Left ventricle myocardium inferior (tissue), 1 donor: ENCODE results near the gene CHST13. TPM values are rescaled to one million over a fixed set of nuclear protein-coding genes. Genes with fewer than 3 reads are reported as not detected.

Experiments
- DNase-seq: peaks from one replicate; pipeline ENCODE4 v3.0.0-alpha.2; 2020
- H3K27ac ChIP-seq: fragments of 200-600 bp; replicated peaks from 2 replicates; pipeline ENCODE4 v1.8.0; 2021
- H3K27me3 ChIP-seq: fragments of 200-600 bp; 2 replicates; pipeline ENCODE4 v1.8.0; 2021; ENCODE audit warnings: low read depth
- H3K36me3 ChIP-seq: fragments of 200-600 bp; 2 replicates; pipeline ENCODE4 v1.8.0; 2021
- H3K4me1 ChIP-seq: fragments of 200-600 bp; 2 replicates; pipeline ENCODE4 v1.8.0; 2021
- H3K4me3 ChIP-seq: fragments of 200-600 bp; 2 replicates; pipeline ENCODE4 v1.8.0; 2021; ENCODE audit warnings: mild to moderate bottlenecking, moderate library complexity
- H3K9me3 ChIP-seq: fragments of 200-600 bp; replicated peaks from 2 replicates; pipeline ENCODE4 v1.8.0; 2021
- intact Hi-C: fragments of 100-400 bp; cut with micrococcal nuclease; formaldehyde crosslinking; loops from one replicate; pipeline ENCODE4 v1.11.0; 2022
- total RNA-seq: library from RNA; stranded (reverse); fragmentation: NEBNext Ultra II Directional; extraction: Animal tissue kit (Norgen Biotek cat#: 25700); gene quantifications from one replicate; pipeline ENCODE4 v1.2.1, GENCODE V29; 2021
- TF ChIP-seq, protein P1 (sequence below): fragments of 200-600 bp; IDR thresholded peaks from 2 replicates; pipeline ENCODE4 v1.8.0; 2021; ENCODE audit warnings: antibody characterized with exemption, mild to moderate bottlenecking, borderline replicate concordance
- donor health status: DM: no; HTN: yes; CAD: no; lungs with severe emphysema.

The CHST13 gene
- total RNA-seq, 1 donor from 2014 or later: 0.11 TPM

DNA sequence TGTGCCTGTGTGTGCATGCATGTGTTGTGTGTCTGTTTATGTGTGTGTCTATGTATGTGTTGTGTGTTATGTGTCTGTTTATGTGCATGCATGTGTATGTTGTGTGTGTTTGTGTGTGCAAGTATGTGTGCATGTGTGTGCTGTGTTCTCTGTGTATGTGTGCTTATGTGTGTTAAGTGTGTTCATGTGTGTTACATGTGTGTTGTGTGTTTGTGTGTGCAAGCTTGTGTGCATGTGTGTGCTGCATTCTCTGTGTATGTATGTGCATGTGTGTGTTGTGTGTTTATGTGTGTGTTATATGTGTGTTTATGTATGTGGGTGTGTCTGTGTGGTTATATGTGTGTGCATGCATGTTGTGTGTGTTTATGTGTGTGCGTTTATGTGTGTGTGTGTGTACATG is 21.3 kb upstream of the CHST13 start:
- Histone ChIP-seq H3K27me3 (peaks cover 19% of the 10 kb centered on the region), H3K36me3 (no peaks in the 10 kb centered on the region), H3K27ac (no peak overlapping the region), H3K9me3 (no peaks in the 10 kb centered on the region), H3K4me1 (peaks cover 6% of the 10 kb centered on the region), H3K4me3 (no peak overlapping the region)
- intact Hi-C loops: no loop called here
- no peak for DNase-seq
- TF ChIP-seq, protein P1, sequence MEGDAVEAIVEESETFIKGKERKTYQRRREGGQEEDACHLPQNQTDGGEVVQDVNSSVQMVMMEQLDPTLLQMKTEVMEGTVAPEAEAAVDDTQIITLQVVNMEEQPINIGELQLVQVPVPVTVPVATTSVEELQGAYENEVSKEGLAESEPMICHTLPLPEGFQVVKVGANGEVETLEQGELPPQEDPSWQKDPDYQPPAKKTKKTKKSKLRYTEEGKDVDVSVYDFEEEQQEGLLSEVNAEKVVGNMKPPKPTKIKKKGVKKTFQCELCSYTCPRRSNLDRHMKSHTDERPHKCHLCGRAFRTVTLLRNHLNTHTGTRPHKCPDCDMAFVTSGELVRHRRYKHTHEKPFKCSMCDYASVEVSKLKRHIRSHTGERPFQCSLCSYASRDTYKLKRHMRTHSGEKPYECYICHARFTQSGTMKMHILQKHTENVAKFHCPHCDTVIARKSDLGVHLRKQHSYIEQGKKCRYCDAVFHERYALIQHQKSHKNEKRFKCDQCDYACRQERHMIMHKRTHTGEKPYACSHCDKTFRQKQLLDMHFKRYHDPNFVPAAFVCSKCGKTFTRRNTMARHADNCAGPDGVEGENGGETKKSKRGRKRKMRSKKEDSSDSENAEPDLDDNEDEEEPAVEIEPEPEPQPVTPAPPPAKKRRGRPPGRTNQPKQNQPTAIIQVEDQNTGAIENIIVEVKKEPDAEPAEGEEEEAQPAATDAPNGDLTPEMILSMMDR: no peak

DNA sequence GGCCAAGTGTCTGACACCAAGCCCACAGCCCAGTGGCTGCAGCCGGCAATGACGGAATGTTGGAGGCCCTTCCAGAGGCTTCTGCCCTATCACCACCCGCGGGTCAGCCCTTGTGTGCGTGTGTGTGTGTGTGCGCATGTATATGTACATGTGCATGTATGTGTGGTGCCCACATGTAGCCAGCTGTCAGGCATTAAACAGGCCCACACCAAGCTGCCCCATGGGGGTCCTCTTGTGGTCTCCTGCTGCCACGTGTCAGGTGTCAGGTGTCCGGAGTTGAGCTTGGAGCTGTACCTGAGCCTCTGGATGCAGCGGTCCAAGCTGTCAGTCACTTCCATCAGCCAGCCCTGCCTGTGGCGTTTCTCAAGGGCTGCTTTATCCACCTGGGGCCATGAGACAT is 20.3 kb upstream of the CHST13 start:
- no peak for DNase-seq
- no peaks in the 10 kb centered on the region for H3K9me3 ChIP-seq
- intact Hi-C loops: no loop called here
- H3K4me1 ChIP-seq: peaks cover 6% of the 10 kb centered on the region
- peaks cover 15% of the 10 kb centered on the region for H3K27me3 ChIP-seq
- H3K4me3 ChIP-seq: no peak overlapping the region
- H3K27ac ChIP-seq: no peak overlapping the region
- TF ChIP-seq, protein P1: no peak
- no peaks in the 10 kb centered on the region for H3K36me3 ChIP-seq

DNA sequence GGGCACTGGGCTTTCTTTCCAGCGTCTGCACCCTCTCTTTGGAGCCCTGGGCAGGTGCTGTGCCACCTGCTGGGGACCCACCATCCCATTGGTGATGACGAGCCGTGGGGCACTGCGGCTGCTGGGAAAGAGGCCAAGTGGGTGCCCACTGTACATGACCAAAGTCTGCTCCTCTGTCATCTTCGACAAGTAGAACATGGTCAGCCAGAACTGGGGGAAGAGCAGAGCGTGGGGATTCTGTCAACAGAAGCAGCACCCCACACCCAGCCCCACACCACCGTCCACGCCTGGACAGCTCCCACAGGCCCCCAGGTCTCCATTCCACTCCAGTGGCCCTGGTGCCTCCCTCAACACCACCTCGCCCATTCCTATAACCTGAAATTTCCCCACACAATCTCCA is 16.1 kb upstream of the CHST13 start:
- Histone ChIP-seq H3K27ac (no peak overlapping the region), H3K27me3 (peaks cover 15% of the 10 kb centered on the region), H3K9me3 (no peaks in the 10 kb centered on the region), H3K4me3 (no peak overlapping the region), H3K36me3 (no peaks in the 10 kb centered on the region), H3K4me1 (peaks cover 6% of the 10 kb centered on the region)
- no peak for DNase-seq
- intact Hi-C loops: no loop called here
- TF ChIP-seq, protein P1: no peak

DNA sequence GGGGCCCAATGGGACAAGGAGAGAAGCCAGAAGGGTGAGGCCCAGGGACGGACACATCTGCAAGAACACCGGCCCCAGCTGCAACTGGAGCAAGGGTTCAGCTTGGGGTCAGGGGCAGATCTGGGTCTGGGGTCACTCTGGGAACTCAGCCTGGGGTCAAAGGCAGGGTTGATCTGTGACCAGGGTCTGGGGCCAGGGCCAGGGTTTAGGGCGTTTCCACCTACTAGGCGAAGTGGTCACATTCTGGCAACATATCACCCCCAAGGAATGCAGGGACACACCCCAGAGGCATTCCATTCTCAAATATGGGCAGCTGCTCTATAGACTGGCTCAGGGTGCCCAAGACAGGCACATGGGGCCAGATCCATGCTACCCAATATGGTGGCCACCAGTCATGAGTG is 15.4 kb upstream of the CHST13 start:
- Histone ChIP-seq H3K4me1 (peaks cover 9% of the 10 kb centered on the region), H3K27ac (no peak overlapping the region), H3K4me3 (no peak overlapping the region), H3K27me3 (peaks cover 15% of the 10 kb centered on the region), H3K9me3 (no peaks in the 10 kb centered on the region), H3K36me3 (no peaks in the 10 kb centered on the region)
- intact Hi-C loops: no loop called here
- no peak for DNase-seq
- TF ChIP-seq, protein P1: no peak

DNA sequence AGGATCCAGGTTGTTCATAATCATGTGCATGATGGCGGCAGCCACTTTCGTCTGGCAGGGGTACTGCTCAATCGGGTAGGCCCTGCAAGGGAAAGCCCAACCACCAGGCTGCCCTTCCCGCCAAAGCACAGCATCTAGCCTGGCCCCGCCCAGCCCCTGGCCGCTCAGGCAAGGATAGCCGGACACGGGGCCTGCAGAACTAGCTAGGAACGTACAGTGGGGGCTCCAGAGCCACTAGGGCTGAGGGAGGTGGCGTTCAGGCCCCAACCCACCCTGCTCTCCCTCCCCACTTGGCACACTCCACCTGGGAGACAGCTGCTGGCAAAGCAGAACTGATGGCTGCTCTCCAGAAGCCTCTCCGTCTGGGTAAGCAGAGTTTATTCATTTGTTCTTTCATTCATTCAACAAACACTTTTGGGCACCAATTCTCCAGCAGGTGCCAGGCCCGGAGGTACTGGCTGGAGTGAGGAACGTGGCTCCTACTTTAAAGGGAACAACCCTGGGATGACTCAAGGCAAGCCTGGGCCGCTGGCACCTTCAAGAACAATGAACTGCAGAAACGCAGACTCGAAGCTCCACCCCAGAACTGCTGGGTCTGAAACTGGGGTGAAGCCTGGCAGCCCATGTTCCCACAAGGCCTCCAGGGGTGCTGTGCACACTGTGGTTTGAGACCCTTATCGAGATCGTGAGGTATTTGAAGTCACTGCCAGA is 14.2 kb upstream of the CHST13 start:
- no peaks in the 10 kb centered on the region for H3K9me3 ChIP-seq
- H3K27ac ChIP-seq: no peak overlapping the region
- no peak overlapping the region for H3K4me3 ChIP-seq
- peaks cover 9% of the 10 kb centered on the region for H3K4me1 ChIP-seq
- H3K27me3 ChIP-seq: peaks cover 11% of the 10 kb centered on the region
- TF ChIP-seq, protein P1: no peak
- intact Hi-C loops: no loop called here
- no peak for DNase-seq
- H3K36me3 ChIP-seq: no peaks in the 10 kb centered on the region
